Measurements from ENCODE around the gene NAPB.

NAPB gene

GRCh38 chr20:23450877-23451276 lies 29.6 kb upstream of the NAPB start:
- no peak overlapping the region for H3K27ac ChIP-seq
- H3K27me3 ChIP-seq (ENCODE audit: insufficient read depth, low read depth, severe bottlenecking): no peaks in the 10 kb centered on the region
- no peaks in the 10 kb centered on the region for H3K36me3 ChIP-seq
- H3K9me3 ChIP-seq (ENCODE audit: severe bottlenecking): no peaks in the 10 kb centered on the region
- no peak overlapping the region for H3K4me3 ChIP-seq (ENCODE audit: low read depth, low read length)
- TF ChIP-seq CTCF (IDR thresholded peaks at IDR 0.05; ENCODE audit: low read depth, low read length): no peak
- no peak for DNase-seq

- DNase-seq: no peak
- H3K36me3 ChIP-seq: no peaks in the 10 kb centered on the region
- no peaks in the 10 kb centered on the region for H3K27me3 ChIP-seq (ENCODE audit: insufficient read depth, low read depth, severe bottlenecking)
- no peaks in the 10 kb centered on the region for H3K9me3 ChIP-seq (ENCODE audit: severe bottlenecking)
- TF ChIP-seq CTCF (IDR thresholded peaks at IDR 0.05; ENCODE audit: low read depth, low read length): no peak
- H3K4me3 ChIP-seq (ENCODE audit: low read depth, low read length): no peak overlapping the region
- no peak overlapping the region for H3K27ac ChIP-seq
Measured at GRCh38 chr20:23449421-23449820, 28.1 kb upstream of the NAPB start.

GRCh38 chr20:23448167-23448566 lies 26.9 kb upstream of the NAPB start:
- H3K4me3 ChIP-seq (ENCODE audit: low read depth, low read length): no peak overlapping the region
- no peak for TF ChIP-seq CTCF (IDR thresholded peaks at IDR 0.05; ENCODE audit: low read depth, low read length)
- H3K36me3 ChIP-seq: no peaks in the 10 kb centered on the region
- no peaks in the 10 kb centered on the region for H3K27me3 ChIP-seq (ENCODE audit: insufficient read depth, low read depth, severe bottlenecking)
- H3K27ac ChIP-seq: no peak overlapping the region
- DNase-seq: no peak
- H3K9me3 ChIP-seq (ENCODE audit: severe bottlenecking): no peaks in the 10 kb centered on the region

GRCh38 chr20:23446505-23446904 lies 25.2 kb upstream of the NAPB start:
- DNase-seq: peak; percentile 83
- H3K4me3 ChIP-seq (ENCODE audit: low read depth, low read length): no peak overlapping the region
- no peaks in the 10 kb centered on the region for H3K9me3 ChIP-seq (ENCODE audit: severe bottlenecking)
- TF ChIP-seq CTCF (IDR thresholded peaks at IDR 0.05; ENCODE audit: low read depth, low read length): peak; percentile 75
- H3K27ac ChIP-seq: no peak overlapping the region
- no peaks in the 10 kb centered on the region for H3K36me3 ChIP-seq
- H3K27me3 ChIP-seq (ENCODE audit: insufficient read depth, low read depth, severe bottlenecking): no peaks in the 10 kb centered on the region

- TF ChIP-seq CTCF (IDR thresholded peaks at IDR 0.05; ENCODE audit: low read depth, low read length): no peak
- Histone ChIP-seq H3K27ac (no peak overlapping the region), H3K27me3 (ENCODE audit: insufficient read depth, low read depth, severe bottlenecking) (no peaks in the 10 kb centered on the region), H3K36me3 (no peaks in the 10 kb centered on the region), H3K9me3 (ENCODE audit: severe bottlenecking) (no peaks in the 10 kb centered on the region), H3K4me3 (ENCODE audit: low read depth, low read length) (no peak overlapping the region)
- no peak for DNase-seq
Measured at GRCh38 chr20:23445596-23446217, 24.4 kb upstream of the NAPB start.

- DNase-seq: no peak
- H3K9me3 ChIP-seq (ENCODE audit: severe bottlenecking): no peaks in the 10 kb centered on the region
- no peak for TF ChIP-seq CTCF (IDR thresholded peaks at IDR 0.05; ENCODE audit: low read depth, low read length)
- no peak overlapping the region for H3K27ac ChIP-seq
- no peaks in the 10 kb centered on the region for H3K36me3 ChIP-seq
- H3K27me3 ChIP-seq (ENCODE audit: insufficient read depth, low read depth, severe bottlenecking): no peaks in the 10 kb centered on the region
- H3K4me3 ChIP-seq (ENCODE audit: low read depth, low read length): no peak overlapping the region
Measured at GRCh38 chr20:23444859-23445258, 23.6 kb upstream of the NAPB start.
